HCT116 (cell line): ENCODE measurements around the gene PROB1. TPM values are rescaled to one million over a fixed set of nuclear protein-coding genes. Genes with fewer than 3 reads are reported as not detected.

ENCODE experiments used
- ATAC-seq: fragments of 200-7000 bp; cut with Tn5 transposase; 2 replicates; pipeline ENCODE4 v1.9.1; 2020; ENCODE audit warnings: mild to moderate bottlenecking, moderate library complexity
- BruUV-seq: library from RNA; stranded (reverse); fragments of 400-500 nt; replicated peaks from 2 replicates; lab custom pipeline; 2021; lab: Mats Ljungman, UMichigan
- CTCF ChIA-PET: fragments of 300-600 bp; sonication (Branson Sonifier 250); formaldehyde crosslinking; loops from one replicate; lab custom pipeline; 2021; ENCODE audit warnings: antibody characterized with exemption; lab: Charles Lee
- POLR2A ChIA-PET: fragments of 300-600, 350-600 bp; sonication (Branson Sonifier 250); formaldehyde crosslinking; loops from one replicate; lab custom pipeline; 2021; ENCODE audit warnings: antibody characterized with exemption; lab: Charles Lee
- RAD21 ChIA-PET, 2 experiments: fragments of 300-600 bp; sonication (Branson Sonifier 250); formaldehyde crosslinking; loops; one replicate each; lab custom pipeline; 2023; ENCODE audit warnings: low total read pairs in 2 of 2; ENCODE audit not compliant: uncharacterized antibody in 2 of 2, unreplicated experiment in 2 of 2, low non-redundant PET in 1 of 2; lab: Charles Lee
- DNase-seq: peaks from one replicate; pipeline ENCODE4 v3.0.0-alpha.2; 2010; ENCODE audit warnings: low read depth, low spot score
- H2AFZ ChIP-seq: fragments of 200-600 bp; shearing (Covaris generic), sonication (generic); 2 replicates; pipeline ENCODE4 v1.6.1; 2017; ENCODE audit warnings: low read depth, mixed run types, mixed read lengths, antibody characterized with exemption, low read length; ENCODE audit not compliant: poor library complexity, severe bottlenecking
- H3K27ac ChIP-seq: 2 replicates; pipeline ENCODE4 v1.5.1; 2012; ENCODE audit warnings: low read depth, low read length
- H3K27me3 ChIP-seq: fragments of 200-600 bp; sonication (generic); 2 replicates; pipeline ENCODE4 v1.6.1; 2016; ENCODE audit warnings: mixed run types, low read length, mixed read lengths; ENCODE audit not compliant: insufficient read depth
- H3K36me3 ChIP-seq, 2 experiments: fragments of 200-500 bp in 1 of 2; fragments of 200-600 bp in 1 of 2; sonication (Bioruptor generic) in 1 of 2; sonication (generic) in 1 of 2; 2 replicates each; pipeline versions ENCODE4 v1.5.1 to v1.6.1; 2014 to 2016; ENCODE audit warnings: low read length in 2 of 2, inconsistent platforms in 1 of 2, mixed read lengths in 1 of 2, mixed run types in 1 of 2; ENCODE audit not compliant: insufficient read depth in 2 of 2, control insufficient read depth in 1 of 2
- H3K4me1 ChIP-seq, 2 experiments: fragments of 200-600 bp in 1 of 2; sonication (generic) in 1 of 2; 2 replicates each; pipeline versions ENCODE4 v1.5.1 to v1.6.1; 2012 to 2017; ENCODE audit warnings: low read length in 2 of 2, inconsistent platforms in 1 of 2, mild to moderate bottlenecking in 1 of 2, mixed read lengths in 1 of 2, mixed run types in 1 of 2, moderate library complexity in 1 of 2; ENCODE audit not compliant: insufficient read depth in 2 of 2, control insufficient read depth in 1 of 2
- H3K4me2 ChIP-seq: fragments of 200-600 bp; sonication (generic); 2 replicates; pipeline ENCODE4 v1.6.1; 2017; ENCODE audit warnings: mixed run types, low read length, mixed read lengths
- H3K4me3 ChIP-seq, 2 experiments: fragments of 200-600 bp in 1 of 2; sonication (generic) in 1 of 2; replicated peaks in 1 of 2; 2 replicates each; pipeline ENCODE4 v1.5.1; 2011 to 2016; ENCODE audit warnings: low read length in 2 of 2, control low read depth in 1 of 2, low read depth in 1 of 2, mild to moderate bottlenecking in 1 of 2, mixed read lengths in 1 of 2, mixed run types in 1 of 2
- H3K79me2 ChIP-seq: fragments of 200-600 bp; sonication (generic); 2 replicates; pipeline ENCODE4 v1.6.1; 2017; ENCODE audit warnings: mild to moderate bottlenecking, mixed run types, low read length, moderate library complexity, mixed read lengths; ENCODE audit not compliant: insufficient read depth
- H3K9ac ChIP-seq: fragments of 200-600 bp; sonication (generic); 2 replicates; pipeline ENCODE4 v1.6.1; 2016; ENCODE audit warnings: low read length, mixed read lengths
- H3K9me2 ChIP-seq: fragments of 200-600 bp; sonication (generic), shearing (Covaris generic); 2 replicates; pipeline ENCODE4 v1.6.1; 2017; ENCODE audit warnings: mixed run types, mild to moderate bottlenecking, moderate library complexity; ENCODE audit not compliant: insufficient read depth
- H3K9me3 ChIP-seq, 2 experiments: fragments of 200-500 bp in 1 of 2; fragments of 200-600 bp in 1 of 2; sonication (Bioruptor generic) in 1 of 2; sonication (generic) in 1 of 2; 2 replicates each; pipeline ENCODE4 v1.6.1; 2014 to 2017; ENCODE audit warnings: low read length in 2 of 2, mixed read lengths in 2 of 2, inconsistent platforms in 1 of 2, low read depth in 1 of 2, mild to moderate bottlenecking in 1 of 2, mixed run types in 1 of 2, moderate library complexity in 1 of 2; ENCODE audit not compliant: control insufficient read depth in 1 of 2, insufficient read depth in 1 of 2
- H4K20me1 ChIP-seq: fragments of 200-600 bp; sonication (generic), shearing (Covaris generic); 2 replicates; pipeline ENCODE4 v1.6.1; 2017; ENCODE audit warnings: mixed run types, mild to moderate bottlenecking, moderate library complexity; ENCODE audit not compliant: insufficient read depth
- ATF3 ChIP-seq: IDR thresholded peaks from 2 replicates; pipeline ENCODE4 v1.6.1; 2012
- CBX3 ChIP-seq: IDR thresholded peaks from 2 replicates; pipeline ENCODE4 v1.6.1; 2012; ENCODE audit warnings: low read depth
- CEBPB ChIP-seq: IDR thresholded peaks from 2 replicates; pipeline ENCODE4 v1.6.1; 2012; ENCODE audit warnings: low read depth
- EGR1 ChIP-seq: IDR thresholded peaks from 2 replicates; pipeline ENCODE4 v1.6.1; 2012; ENCODE audit warnings: low read depth
- ELF1 ChIP-seq: IDR thresholded peaks from 2 replicates; pipeline ENCODE4 v1.6.1; 2012; ENCODE audit warnings: low read depth, borderline replicate concordance
- EZH2 ChIP-seq: fragments of 200-600 bp; sonication (generic); IDR thresholded peaks from 2 replicates; pipeline ENCODE4 v1.6.1; 2017; ENCODE audit warnings: antibody characterized with exemption, mixed run types
- EZH2phosphoT487 ChIP-seq: fragments of 200-600 bp; IDR thresholded peaks from 2 replicates; pipeline ENCODE4 v1.6.1; 2018; ENCODE audit warnings: antibody characterized with exemption, borderline replicate concordance
- FOSL1 ChIP-seq: IDR thresholded peaks from 2 replicates; pipeline ENCODE4 v1.6.1; 2012; ENCODE audit warnings: low read depth
- MAX ChIP-seq: IDR thresholded peaks from 2 replicates; pipeline ENCODE4 v1.6.1; 2012
- POLR2A ChIP-seq: IDR thresholded peaks from 2 replicates; pipeline ENCODE4 v1.7.0; 2011; ENCODE audit warnings: borderline replicate concordance; ENCODE audit not compliant: insufficient read depth, insufficient read length; ENCODE audit errors: extremely low read depth
- POLR2AphosphoS5 ChIP-seq: IDR thresholded peaks from 2 replicates; pipeline ENCODE4 v1.6.1; 2011; ENCODE audit warnings: mild to moderate bottlenecking, low read depth, low read length, moderate library complexity
- RAD21 ChIP-seq: IDR thresholded peaks from 2 replicates; pipeline ENCODE4 v1.6.1; 2012; ENCODE audit warnings: low read depth, mild to moderate bottlenecking
- SIN3A ChIP-seq: IDR thresholded peaks from 2 replicates; pipeline ENCODE4 v1.6.1; 2012; ENCODE audit warnings: low read depth
- SP1 ChIP-seq: IDR thresholded peaks from 2 replicates; pipeline ENCODE4 v1.6.1; 2012; ENCODE audit warnings: low read depth
- SRF ChIP-seq: IDR thresholded peaks from 2 replicates; pipeline ENCODE4 v1.6.1; 2012; ENCODE audit warnings: low read depth
- TCF7L2 ChIP-seq: IDR thresholded peaks from 2 replicates; pipeline ENCODE4 v1.7.0; 2011; ENCODE audit warnings: borderline replicate concordance, inconsistent platforms; ENCODE audit not compliant: insufficient read depth, insufficient read length; ENCODE audit errors: extremely low read depth
- YY1 ChIP-seq: IDR thresholded peaks from 2 replicates; pipeline ENCODE4 v1.6.1; 2011; ENCODE audit warnings: low read length, low read depth, moderate library complexity, mild to moderate bottlenecking; ENCODE audit not compliant: insufficient replicate concordance; ENCODE audit errors: extremely low read depth
- ZBTB33 ChIP-seq: IDR thresholded peaks from 2 replicates; pipeline ENCODE4 v1.6.1; 2011; ENCODE audit warnings: mild to moderate bottlenecking, low read length, moderate library complexity; ENCODE audit not compliant: insufficient replicate concordance; ENCODE audit errors: extremely low read depth
- ZFX ChIP-seq: fragments of 450-650 bp; IDR thresholded peaks from 2 replicates; pipeline ENCODE4 v1.6.1; 2017
- ZNF274 ChIP-seq: fragments of 200-500 bp; sonication (Bioruptor generic); IDR thresholded peaks from 2 replicates; pipeline ENCODE4 v1.6.1; 2014; ENCODE audit warnings: mild to moderate bottlenecking, low read depth, low read length, inconsistent platforms
- intact Hi-C: fragments of 100-400 bp; cut with micrococcal nuclease; formaldehyde crosslinking; loops from 2 replicates; pipeline ENCODE4 v1.10.0; 2022
- total RNA-seq: library from RNA; stranded (reverse); gene quantifications from one replicate; pipeline ENCODE4 v1.2.1, GENCODE V29; 2021; ENCODE audit not compliant: unreplicated experiment

The PROB1 gene
- total RNA-seq, 1 experiment from 2014 or later, result 1.7 TPM

- ChIA-PET CTCF (no interaction called here), RAD21 (no interaction called here), POLR2A (no interaction called here)
- no TSS peak for BruUV-seq
- DNase-seq, result no peak
- Histone ChIP-seq H3K79me2 (no peaks in the 10 kb centered on the region), H3K9ac (no peak overlapping the region), H2AFZ (no peak overlapping the region), H3K27me3 (no peaks in the 10 kb centered on the region), H3K9me3 (no peaks in the 10 kb centered on the region), H3K27ac (no peak overlapping the region), H3K4me2 (no peak overlapping the region), H3K4me1 (no peaks in the 10 kb centered on the region), H3K9me2 (no peaks in the 10 kb centered on the region), H4K20me1 (no peaks in the 10 kb centered on the region), H3K36me3 (no peaks in the 10 kb centered on the region), H3K4me3 (no peak overlapping the region)
- TF ChIP-seq EGR1, result no peak
- TF ChIP-seq FOSL1, result no peak
- TF ChIP-seq SP1, result no peak
- TF ChIP-seq POLR2AphosphoS5, result no peak
- no peak for TF ChIP-seq SRF
- TF ChIP-seq SIN3A, result no peak
- no peak for TF ChIP-seq MAX
- intact Hi-C loops, result no loop called here
- no peak for ATAC-seq
These were observed 36.8 kb upstream of the PROB1 start for GRCh38 chr5:139431706-139432105.

GRCh38 chr5:139430015-139430414 lies 35.1 kb upstream of the PROB1 start:
- H3K79me2 ChIP-seq, result no peaks in the 10 kb centered on the region
- no peak overlapping the region for H3K9ac ChIP-seq
- CTCF ChIA-PET, result interaction anchor here (0.7 kb wide), 1 partner anchor 202 kb away, joined by 3 read pairs; no protein-coding TSS in a partner anchor
- no peaks in the 10 kb centered on the region for H3K9me2 ChIP-seq
- no peak overlapping the region for H2AFZ ChIP-seq
- ATAC-seq, result no peak
- H4K20me1 ChIP-seq, result no peaks in the 10 kb centered on the region
- RAD21 ChIA-PET, result no interaction called here
- no peaks in the 10 kb centered on the region for H3K4me1 ChIP-seq
- H3K27ac ChIP-seq, result no peak overlapping the region
- BruUV-seq, result no TSS peak
- no peaks in the 10 kb centered on the region for H3K27me3 ChIP-seq
- no peak overlapping the region for H3K4me2 ChIP-seq
- intact Hi-C loops, result no loop called here
- H3K9me3 ChIP-seq, result no peaks in the 10 kb centered on the region
- POLR2A ChIA-PET, result no interaction called here
- no peaks in the 10 kb centered on the region for H3K36me3 ChIP-seq
- H3K4me3 ChIP-seq, result no peak overlapping the region
- no peak for DNase-seq
- TF ChIP-seq ZBTB33 (no peak), YY1 (no peak), ZNF274 (no peak), EZH2phosphoT487 (no peak), SP1 (no peak), EZH2 (no peak), POLR2AphosphoS5 (no peak), FOSL1 (no peak), CBX3 (no peak), MAX (no peak), RAD21 (no peak), TCF7L2 (no peak), ELF1 (no peak), POLR2A (no peak), ZFX (no peak), CEBPB (no peak), ATF3 (no peak), SRF (no peak)
